GM23338 (cell line): ENCODE results near the gene KCTD14. TPM values are rescaled to one million over a fixed set of nuclear protein-coding genes. Genes with fewer than 3 reads are reported as not detected.

Source experiments
- ATAC-seq: fragments of 200-7000 bp; cut with Tn5 transposase; 3 replicates; pipeline ENCODE4 v1.9.1; 2020
- DNase-seq: peaks from one replicate; pipeline ENCODE4 v3.0.0-alpha.2; 2015; ENCODE audit warnings: low spot score
- H2AFZ ChIP-seq: fragments of 200-600 bp; sonication (generic); 2 replicates; pipeline ENCODE4 v1.8.0; 2016; ENCODE audit warnings: antibody characterized with exemption, mild to moderate bottlenecking, moderate library complexity
- H3F3A ChIP-seq: fragments of 200-600 bp; sonication (generic); replicated peaks from 2 replicates; pipeline ENCODE4 v1.8.0; 2017; ENCODE audit warnings: antibody characterized with exemption, mixed run types, low read depth
- H3K27ac ChIP-seq: fragments of 200-600 bp; sonication (generic); 2 replicates; pipeline ENCODE4 v1.6.1; 2016; ENCODE audit warnings: low read depth
- H3K27me3 ChIP-seq: fragments of 200-600 bp; sonication (generic); 2 replicates; pipeline ENCODE4 v1.8.0; 2016; ENCODE audit warnings: mild to moderate bottlenecking, mixed run types, moderate library complexity; ENCODE audit not compliant: insufficient read depth
- H3K36me3 ChIP-seq: fragments of 200-600 bp; sonication (generic); 2 replicates; pipeline ENCODE4 v1.8.0; 2016; ENCODE audit warnings: mild to moderate bottlenecking; ENCODE audit not compliant: insufficient read depth
- H3K4me1 ChIP-seq: fragments of 200-600 bp; sonication (generic); 2 replicates; pipeline ENCODE4 v1.8.0; 2016; ENCODE audit warnings: mild to moderate bottlenecking, moderate library complexity; ENCODE audit not compliant: insufficient read depth
- H3K4me2 ChIP-seq: fragments of 200-600 bp; sonication (generic); 2 replicates; pipeline ENCODE4 v1.7.1; 2017; ENCODE audit warnings: mixed run types
- H3K4me3 ChIP-seq: fragments of 200-600 bp; sonication (generic); 2 replicates; pipeline ENCODE4 v1.6.1; 2016; ENCODE audit warnings: mixed run types
- H3K79me2 ChIP-seq: fragments of 200-600 bp; sonication (generic); replicated peaks from 2 replicates; pipeline ENCODE4 v1.8.0; 2017; ENCODE audit warnings: mild to moderate bottlenecking; ENCODE audit not compliant: insufficient read depth
- H3K9me2 ChIP-seq: fragments of 200-600 bp; sonication (generic); 2 replicates; pipeline ENCODE4 v1.8.0; 2017; ENCODE audit not compliant: insufficient read depth
- H4K20me1 ChIP-seq: fragments of 200-600 bp; sonication (generic); replicated peaks from 2 replicates; pipeline ENCODE4 v1.8.0; 2017; ENCODE audit warnings: mild to moderate bottlenecking; ENCODE audit not compliant: insufficient read depth
- H3K27ac Mint-ChIP-seq: 2 replicates; pipeline ENCODE4 v1.8.0; 2020; ENCODE audit warnings: inconsistent platforms, mild to moderate bottlenecking, moderate library complexity, mixed read lengths
- H3K27me3 Mint-ChIP-seq: 3 replicates; pipeline ENCODE4 v1.8.0; 2022; ENCODE audit warnings: low read depth, mild to moderate bottlenecking, moderate library complexity, mixed read lengths, inconsistent platforms; ENCODE audit not compliant: insufficient read depth, poor library complexity
- H3K36me3 Mint-ChIP-seq: 3 replicates; pipeline ENCODE4 v1.8.0; 2021; ENCODE audit warnings: low read depth, mild to moderate bottlenecking, inconsistent platforms, moderate library complexity, mixed read lengths
- H3K4me1 Mint-ChIP-seq: 3 replicates; pipeline ENCODE4 v1.8.0; 2020; ENCODE audit warnings: mild to moderate bottlenecking, inconsistent platforms, mixed read lengths
- H3K4me3 Mint-ChIP-seq: 3 replicates; pipeline ENCODE4 v1.8.0; 2021; ENCODE audit warnings: moderate library complexity, mild to moderate bottlenecking, inconsistent platforms, mixed read lengths
- H3K9me3 Mint-ChIP-seq: 3 replicates; pipeline ENCODE4 v1.8.0; 2020; ENCODE audit warnings: moderate library complexity, mild to moderate bottlenecking, inconsistent platforms, mixed read lengths
- CREB1 ChIP-seq: fragments of 250-450 bp; sonication (Bioruptor Pico); IDR thresholded peaks from 2 replicates; pipeline ENCODE4 v1.5.0; 2020; ENCODE audit warnings: low read depth, mild to moderate bottlenecking, moderate library complexity
- CTCF ChIP-seq, 2 experiments: fragments of 200-600 bp in 1 of 2; sonication (generic) in 1 of 2; conservative IDR thresholded peaks; 2 replicates each; pipeline versions ENCODE4 v1.5.1 to v1.6.1; 2016 to 2017; ENCODE audit warnings: antibody characterized with exemption in 2 of 2, low read depth in 2 of 2, mild to moderate bottlenecking in 2 of 2, moderate library complexity in 1 of 2
- ETS1 ChIP-seq: IDR thresholded peaks from 2 replicates; pipeline ENCODE4 v1.6.1; 2016; ENCODE audit warnings: antibody characterized with exemption
- EZH2phosphoT487 ChIP-seq: fragments of 200-600 bp; sonication (generic); IDR thresholded peaks from one replicate; pipeline ENCODE4 v1.8.1; 2018; ENCODE audit warnings: antibody characterized with exemption; ENCODE audit not compliant: unreplicated experiment
- JUNB ChIP-seq: IDR thresholded peaks from one replicate; pipeline ENCODE4 v1.6.1; 2016; ENCODE audit warnings: antibody characterized with exemption; ENCODE audit not compliant: unreplicated experiment
- NANOG ChIP-seq: IDR thresholded peaks from 2 replicates; pipeline ENCODE4 v1.6.1; 2016; ENCODE audit warnings: antibody characterized with exemption, borderline replicate concordance
- POLR2AphosphoS5 ChIP-seq: IDR thresholded peaks from 2 replicates; pipeline ENCODE4 v1.6.1; 2016; ENCODE audit warnings: antibody characterized with exemption, low read depth
- REST ChIP-seq: IDR thresholded peaks from one replicate; pipeline ENCODE4 v1.6.1; 2018; ENCODE audit warnings: antibody characterized with exemption; ENCODE audit not compliant: unreplicated experiment
- STAT1 ChIP-seq: IDR thresholded peaks from one replicate; pipeline ENCODE4 v1.6.1; 2016; ENCODE audit warnings: antibody characterized with exemption; ENCODE audit not compliant: unreplicated experiment
- ZNF114 ChIP-seq: fragments of 250-450 bp; sonication (Bioruptor Pico); IDR thresholded peaks from 2 replicates; pipeline ENCODE4 v1.5.0; 2020; ENCODE audit warnings: mild to moderate bottlenecking, moderate library complexity
- ZNF331 ChIP-seq: fragments of 250-450 bp; sonication (Bioruptor Pico); IDR thresholded peaks from 2 replicates; pipeline ENCODE4 v1.5.0; 2020; ENCODE audit warnings: low read depth, mild to moderate bottlenecking, moderate library complexity
- ZNF462 ChIP-seq: fragments of 250-450 bp; sonication (Bioruptor Pico); IDR thresholded peaks from 2 replicates; pipeline ENCODE4 v1.5.0; 2020; ENCODE audit warnings: mild to moderate bottlenecking, moderate library complexity
- polyA plus RNA-seq: library from polyadenylated mRNA; unstranded; fragments of >200 nt; fragmentation: Nextera tagmentation; extraction: Ambion mirVana; gene quantifications from 2 replicates; pipeline ENCODE4 v1.2.1, GENCODE V29; 2016
- total RNA-seq: library from RNA; depleted of rRNA; stranded (reverse); fragments of >200 nt; shearing (Covaris generic); gene quantifications from 2 replicates; pipeline ENCODE4 v1.2.3, GENCODE V29; 2014

The KCTD14 gene
- total and polyA plus RNA-seq, 2 experiments from 2014 or later = 5.9 to 19.1 TPM

- no peak for TF ChIP-seq ZNF462 (CRISPR knock-in tag)
Measured at GRCh38 chr11:78020246-78020645, 2.8 kb downstream of the KCTD14 start (continued).

- no peak overlapping the region for H3K27ac ChIP-seq
- no peak overlapping the region for H3K27ac Mint-ChIP-seq
- no peak overlapping the region for H3K4me3 Mint-ChIP-seq
- peaks cover 7% of the 10 kb centered on the region; the same call in 1 of the 2 replicates for H3K4me1 ChIP-seq
- peaks cover 9% of the 10 kb centered on the region for H3F3A ChIP-seq
- no peaks in the 10 kb centered on the region; the same call in 1 of the 2 replicates for H3K79me2 ChIP-seq
- H3K9me2 ChIP-seq = no peaks in the 10 kb centered on the region
- no peaks in the 10 kb centered on the region; the same call in 2 of the 3 replicates for H3K9me3 Mint-ChIP-seq
- 0 out of 2 replicates have a peak, but pooled peaks cover 5% of the 10 kb centered on the region for H3K36me3 ChIP-seq
- peaks cover 19% of the 10 kb centered on the region for H3K4me1 Mint-ChIP-seq
- ATAC-seq (no peak), DNase-seq (no peak)
- H3K27me3 Mint-ChIP-seq = peaks cover 5% of the 10 kb centered on the region
- peaks cover 18% of the 10 kb centered on the region for H3K36me3 Mint-ChIP-seq
- H3K4me3 ChIP-seq = no peak overlapping the region
- no peaks in the 10 kb centered on the region for H4K20me1 ChIP-seq
- no peak overlapping the region for H3K4me2 ChIP-seq
- no peak overlapping the region for H2AFZ ChIP-seq
- H3K27me3 ChIP-seq = no peaks in the 10 kb centered on the region
- TF ChIP-seq STAT1 (no peak), ZNF331 (no peak), EZH2phosphoT487 (no peak), ZNF114 (no peak), CTCF (conservative IDR thresholded peaks at IDR 0.05; ENCODE audit: low read depth in 2 of 2) (no peak), JUNB (no peak), CREB1 (CRISPR knock-in tag) (no peak), REST (no peak), NANOG (no peak), POLR2AphosphoS5 (no peak), ETS1 (no peak)
Measured at GRCh38 chr11:78019808-78020207, 3.3 kb downstream of the KCTD14 start.
